Ovary (tissue), 9 donors: ENCODE measurements around the gene TTC7B. TPM values are rescaled to one million over a fixed set of nuclear protein-coding genes. Genes with fewer than 3 reads are reported as not detected.

Experiments
- DNase-seq, 5 donors: peaks; one replicate each; pipeline ENCODE4 v3.0.0-alpha.2; 2019 to 2020
- H3K27ac ChIP-seq, 2 donors: fragments of 200-600 bp; one replicate each; pipeline versions ENCODE4 v1.5.1 to v1.8.0; 2019 to 2022
- H3K27me3 ChIP-seq: fragments of 200-600 bp; one replicate; pipeline ENCODE4 v1.8.0; 2022
- H3K36me3 ChIP-seq: fragments of 200-600 bp; sonication (generic); one replicate; pipeline ENCODE4 v1.5.1; 2019
- H3K4me1 ChIP-seq: one replicate; pipeline ENCODE4 v1.8.1; 2013; ENCODE audit warnings: mild to moderate bottlenecking, moderate library complexity; ENCODE audit not compliant: insufficient read depth
- H3K4me3 ChIP-seq: fragments of 200-600 bp; sonication (generic); one replicate; pipeline ENCODE4 v1.5.1; 2017
- H3K9me3 ChIP-seq, 2 donors: fragments of 200-600 bp in 1 of 2; sonication (generic) in 1 of 2; one replicate each; pipeline versions ENCODE4 v1.5.1 to v1.8.1; 2013 to 2019; ENCODE audit warnings: mild to moderate bottlenecking in 1 of 2, moderate library complexity in 1 of 2
- EP300 ChIP-seq: sonication (generic); formaldehyde crosslinking; IDR thresholded peaks from one replicate; pipeline ENCODE4 v1.6.1; 2017; ENCODE audit warnings: antibody characterized with exemption
- POLR2A ChIP-seq: fragments of 450-650 bp; IDR thresholded peaks from one replicate; pipeline ENCODE4 v1.6.1; 2017; ENCODE audit warnings: antibody characterized with exemption, mild to moderate bottlenecking, moderate library complexity
- WGBS, 3 donors: extraction: QIAGEN DNeasy Blood & Tissue Kit in 1 of 3; methylation state at CpG; one replicate each; pipeline versions ENCODE4 v1.1.5 to v1.1.7; 2013 to 2017; 5-methylcytosine and 5-hydroxymethylcytosine counted together
- intact Hi-C, 4 donors: fragments of 100-400 bp; cut with DNase I; formaldehyde crosslinking; loops; one replicate each; pipeline versions ENCODE4 v1.11.0 to v1.15.1; 2022 to 2023
- polyA plus RNA-seq, 2 donors: library from polyadenylated mRNA; stranded (reverse); fragments of 200-250 nt in 1 of 2; fragments of 350-450 nt in 1 of 2; fragmentation: Illumina TruSeq in 1 of 2; extraction: RNeasy Lipid Tissue Mini Kit (QIAGEN cat#74804) in 1 of 2; gene quantifications; one replicate each; pipeline ENCODE4 v1.2.3, GENCODE V29; 2013 to 2014
- total RNA-seq, 7 donors: library from RNA; depleted of rRNA in 2 of 7; stranded (reverse); fragments of >200 nt in 2 of 7; fragmentation: NEBNext Ultra II Directional in 3 of 7; extraction: Animal tissue kit (Norgen Biotek cat#: 25700) in 3 of 7; gene quantifications; one replicate each; pipeline versions ENCODE4 v1.1.0 to v1.2.4, GENCODE V29; 2016 to 2023
- TF ChIP-seq, protein P1 (sequence below), 3 donors: fragments of 450-650 bp in 2 of 3; fragments of 200-600 bp in 1 of 3; IDR thresholded peaks; one replicate each; pipeline versions ENCODE4 v1.5.1 to v1.8.0; 2016 to 2022; ENCODE audit warnings: antibody characterized with exemption in 3 of 3, mild to moderate bottlenecking in 1 of 3
- donor health status: DM: no; HTN: no; CAD: no; lungs with moderate emphysema.
- donor health status: DM: no; HTN: no; CAD: no.
- donor health status: Bipolar disorder and iron deficiency.
- donor health status: DM: yes; HTN: yes; CAD: no.
- donor health status: DM: no; HTN: no; CAD: no.
- donor health status: DM: yes; HTN: yes; CAD: no.

Gene TTC7B
- total and polyA plus RNA-seq, 9 donors = 18.2 to 39.5 (median 34.2) TPM

GRCh38 chr14:90607141-90607540, 209.1 kb downstream of the TTC7B start:
- Histone ChIP-seq H3K4me1 (no peaks in the 10 kb centered on the region), H3K27me3 (no peaks in the 10 kb centered on the region), H3K9me3 (no peaks in the 10 kb centered on the region), H3K4me3 (no peak overlapping the region), H3K27ac (no peak overlapping the region), H3K36me3 (no peaks in the 10 kb centered on the region)
- DNase-seq = no peak
- 92 to 98% (median 97%) methylated on average over 10 of the region's 10 CpGs for WGBS, 3 donors
- intact Hi-C loops = no loop called here
- TF ChIP-seq POLR2A (no peak), EP300 (no peak)
- TF ChIP-seq, protein P1, sequence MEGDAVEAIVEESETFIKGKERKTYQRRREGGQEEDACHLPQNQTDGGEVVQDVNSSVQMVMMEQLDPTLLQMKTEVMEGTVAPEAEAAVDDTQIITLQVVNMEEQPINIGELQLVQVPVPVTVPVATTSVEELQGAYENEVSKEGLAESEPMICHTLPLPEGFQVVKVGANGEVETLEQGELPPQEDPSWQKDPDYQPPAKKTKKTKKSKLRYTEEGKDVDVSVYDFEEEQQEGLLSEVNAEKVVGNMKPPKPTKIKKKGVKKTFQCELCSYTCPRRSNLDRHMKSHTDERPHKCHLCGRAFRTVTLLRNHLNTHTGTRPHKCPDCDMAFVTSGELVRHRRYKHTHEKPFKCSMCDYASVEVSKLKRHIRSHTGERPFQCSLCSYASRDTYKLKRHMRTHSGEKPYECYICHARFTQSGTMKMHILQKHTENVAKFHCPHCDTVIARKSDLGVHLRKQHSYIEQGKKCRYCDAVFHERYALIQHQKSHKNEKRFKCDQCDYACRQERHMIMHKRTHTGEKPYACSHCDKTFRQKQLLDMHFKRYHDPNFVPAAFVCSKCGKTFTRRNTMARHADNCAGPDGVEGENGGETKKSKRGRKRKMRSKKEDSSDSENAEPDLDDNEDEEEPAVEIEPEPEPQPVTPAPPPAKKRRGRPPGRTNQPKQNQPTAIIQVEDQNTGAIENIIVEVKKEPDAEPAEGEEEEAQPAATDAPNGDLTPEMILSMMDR (IDR thresholded peaks at IDR 0.05) = no peak

DNA sequence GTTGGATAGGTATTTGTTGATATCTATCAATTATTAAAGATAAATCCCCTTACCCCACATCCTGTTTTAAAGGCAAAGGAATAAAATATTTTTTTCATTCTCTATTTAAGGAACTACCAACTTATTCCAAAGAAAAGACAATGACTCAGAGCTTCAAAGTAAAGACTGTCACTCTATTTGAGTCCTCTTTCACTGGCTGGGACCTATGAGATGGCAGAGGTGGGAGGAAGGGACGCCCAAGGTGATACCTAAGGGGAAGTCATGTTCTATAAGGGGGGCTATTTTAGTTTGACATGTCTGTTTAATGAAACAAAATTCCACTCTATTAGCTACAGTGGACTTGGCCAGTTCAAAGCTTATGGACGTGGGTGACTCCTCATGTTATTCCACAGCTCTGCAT, 209.8 kb downstream of the TTC7B start:
- TF ChIP-seq, protein P1 (IDR thresholded peaks at IDR 0.05) = no peak
- TF ChIP-seq EP300 (no peak), POLR2A (no peak)
- H3K36me3 ChIP-seq = no peaks in the 10 kb centered on the region
- H3K4me3 ChIP-seq = no peak overlapping the region
- H3K27me3 ChIP-seq = no peaks in the 10 kb centered on the region
- no peaks in the 10 kb centered on the region for H3K4me1 ChIP-seq
- intact Hi-C loops = no loop called here
- H3K27ac ChIP-seq = no peak overlapping the region
- WGBS, 3 donors = 86 to 97% (median 96%) methylated on average over 2 of the region's 2 CpGs
- no peak for DNase-seq
- no peaks in the 10 kb centered on the region for H3K9me3 ChIP-seq

DNA sequence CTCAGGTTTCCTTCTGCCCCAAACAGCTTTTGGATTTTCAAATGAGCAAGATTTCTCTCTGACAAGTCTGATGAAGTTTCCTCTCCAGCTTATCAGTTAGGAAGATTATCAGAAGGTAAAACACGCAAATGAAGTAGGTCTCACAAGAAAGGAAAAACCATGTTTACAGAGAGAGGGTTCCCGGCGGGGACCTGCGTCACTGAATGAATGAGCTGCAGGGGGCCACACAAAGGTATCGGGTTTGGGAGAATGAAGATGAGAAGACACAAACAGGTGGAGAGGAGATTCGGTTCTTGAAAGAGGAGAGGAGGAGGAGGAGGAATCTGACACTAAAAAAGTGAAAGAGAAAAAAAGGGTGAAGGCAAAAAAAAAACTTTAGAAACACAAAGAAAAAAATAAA, 210.8 kb downstream of the TTC7B start:
- no peaks in the 10 kb centered on the region for H3K4me1 ChIP-seq
- intact Hi-C loops = no loop called here
- WGBS, 3 donors = 84 to 87% (median 86%) methylated on average over 6 of the region's 6 CpGs

GRCh38 chr14:90604356-90604755, 211.9 kb downstream of the TTC7B start:
- no peak overlapping the region for H3K4me3 ChIP-seq
- intact Hi-C loops = no loop called here

More for the DNA sequence above, 210.8 kb downstream of the TTC7B start:
- Histone ChIP-seq H3K27ac (no peak overlapping the region), H3K27me3 (no peaks in the 10 kb centered on the region), H3K36me3 (no peaks in the 10 kb centered on the region), H3K9me3 (no peaks in the 10 kb centered on the region), H3K4me3 (no peak overlapping the region)
- TF ChIP-seq, protein P1 (IDR thresholded peaks at IDR 0.05) = no peak
- TF ChIP-seq EP300 (no peak), POLR2A (no peak)
- no peak for DNase-seq

More at GRCh38 chr14:90604356-90604755, 211.9 kb downstream of the TTC7B start:
- 72 to 93% (median 93%) methylated on average over 6 of the region's 6 CpGs for WGBS, 3 donors
- DNase-seq = no peak
- no peak for TF ChIP-seq POLR2A
- TF ChIP-seq, protein P1 (IDR thresholded peaks at IDR 0.05) = no peak
- H3K27ac ChIP-seq = no peak overlapping the region
- no peaks in the 10 kb centered on the region for H3K9me3 ChIP-seq
- no peaks in the 10 kb centered on the region for H3K4me1 ChIP-seq
- no peaks in the 10 kb centered on the region for H3K36me3 ChIP-seq
- H3K27me3 ChIP-seq = no peaks in the 10 kb centered on the region
